Measurements from ENCODE around the gene HNRNPU. TPM values are rescaled to one million over a fixed set of nuclear protein-coding genes. Genes with fewer than 3 reads are reported as not detected.

HNRNPU gene
- total RNA-seq, 1 experiment from 2014 or later = 536 TPM

DNA sequence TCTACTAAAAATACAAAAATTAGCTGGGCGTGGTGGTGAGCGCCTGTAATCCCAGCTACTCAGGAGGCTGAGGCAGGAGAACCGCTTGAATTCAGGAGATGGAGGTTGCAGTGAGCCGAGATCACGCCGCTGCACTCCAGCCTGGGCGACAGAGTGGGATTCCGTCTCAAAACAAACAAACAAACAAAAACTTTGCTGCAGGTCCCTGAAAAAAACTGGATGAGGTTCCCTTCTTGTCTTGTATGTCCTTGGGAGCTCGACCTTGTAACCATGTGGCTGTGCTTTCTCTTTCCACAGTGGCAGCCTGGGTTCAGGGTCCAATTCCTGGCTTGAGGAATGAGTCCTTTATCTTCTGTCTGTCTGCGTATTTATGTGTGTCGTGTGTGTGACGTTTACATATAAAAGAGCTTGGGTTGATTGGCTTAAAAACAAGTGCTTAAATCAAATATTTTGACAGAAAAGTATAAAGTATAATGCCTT, 46.9 kb downstream of the HNRNPU start:
- ChIA-PET POLR2A (interaction anchor here (1.5 kb wide), 1 partner anchor 19 kb away, joined by 3 read pairs; no protein-coding TSS in a partner anchor), CTCF (interaction anchor here (1.1 to 1.8 kb wide), 2 partner anchors 16 to 18 kb away, joined by 6 to 9 read pairs; partner anchors contain the start of gene COX20)
- ATAC-seq = no peak
- Mint-ChIP-seq H3K27me3 (ENCODE audit: low read depth) (no peaks in the 10 kb centered on the region), H3K36me3 (peaks cover 16% of the 10 kb centered on the region), H3K9me3 (peaks cover 3% of the 10 kb centered on the region), H3K4me3 (peak overlapping the region; percentile 87), H3K4me1 (peaks cover 54% of the 10 kb centered on the region), H3K27ac (peak overlapping the region; percentile 81)
- TF ChIP-seq, protein P1, sequence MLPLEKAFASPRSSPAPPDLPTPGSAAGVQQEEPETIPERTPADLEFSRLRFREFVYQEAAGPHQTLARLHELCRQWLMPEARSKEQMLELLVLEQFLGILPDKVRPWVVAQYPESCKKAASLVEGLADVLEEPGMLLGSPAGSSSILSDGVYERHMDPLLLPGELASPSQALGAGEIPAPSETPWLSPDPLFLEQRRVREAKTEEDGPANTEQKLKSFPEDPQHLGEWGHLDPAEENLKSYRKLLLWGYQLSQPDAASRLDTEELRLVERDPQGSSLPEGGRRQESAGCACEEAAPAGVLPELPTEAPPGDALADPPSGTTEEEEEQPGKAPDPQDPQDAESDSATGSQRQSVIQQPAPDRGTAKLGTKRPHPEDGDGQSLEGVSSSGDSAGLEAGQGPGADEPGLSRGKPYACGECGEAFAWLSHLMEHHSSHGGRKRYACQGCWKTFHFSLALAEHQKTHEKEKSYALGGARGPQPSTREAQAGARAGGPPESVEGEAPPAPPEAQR (CRISPR knock-in tag; IDR thresholded peaks at IDR 0.05) = no peak
- TF ChIP-seq SOX15 (CRISPR knock-in tag; IDR thresholded peaks at IDR 0.05) (no peak), GTF2I (CRISPR knock-in tag; conservative IDR thresholded peaks at IDR 0.05) (no peak), ZNF396 (CRISPR knock-in tag; IDR thresholded peaks at IDR 0.05; ENCODE audit: borderline replicate concordance) (no peak), ZNF317 (CRISPR knock-in tag; IDR thresholded peaks at IDR 0.05; ENCODE audit: borderline replicate concordance, low read depth) (no peak), MXD4 (CRISPR knock-in tag; IDR thresholded peaks at IDR 0.05; ENCODE audit: borderline replicate concordance) (no peak), EMX1 (CRISPR knock-in tag; IDR thresholded peaks at IDR 0.05) (no peak), FOXK1 (CRISPR knock-in tag; IDR thresholded peaks at IDR 0.05) (no peak), ZNF671 (CRISPR knock-in tag; IDR thresholded peaks at IDR 0.05) (no peak), ESRRA (CRISPR knock-in tag; IDR thresholded peaks at IDR 0.05; ENCODE audit: borderline replicate concordance) (no peak)
- TF ChIP-seq, protein P2, sequence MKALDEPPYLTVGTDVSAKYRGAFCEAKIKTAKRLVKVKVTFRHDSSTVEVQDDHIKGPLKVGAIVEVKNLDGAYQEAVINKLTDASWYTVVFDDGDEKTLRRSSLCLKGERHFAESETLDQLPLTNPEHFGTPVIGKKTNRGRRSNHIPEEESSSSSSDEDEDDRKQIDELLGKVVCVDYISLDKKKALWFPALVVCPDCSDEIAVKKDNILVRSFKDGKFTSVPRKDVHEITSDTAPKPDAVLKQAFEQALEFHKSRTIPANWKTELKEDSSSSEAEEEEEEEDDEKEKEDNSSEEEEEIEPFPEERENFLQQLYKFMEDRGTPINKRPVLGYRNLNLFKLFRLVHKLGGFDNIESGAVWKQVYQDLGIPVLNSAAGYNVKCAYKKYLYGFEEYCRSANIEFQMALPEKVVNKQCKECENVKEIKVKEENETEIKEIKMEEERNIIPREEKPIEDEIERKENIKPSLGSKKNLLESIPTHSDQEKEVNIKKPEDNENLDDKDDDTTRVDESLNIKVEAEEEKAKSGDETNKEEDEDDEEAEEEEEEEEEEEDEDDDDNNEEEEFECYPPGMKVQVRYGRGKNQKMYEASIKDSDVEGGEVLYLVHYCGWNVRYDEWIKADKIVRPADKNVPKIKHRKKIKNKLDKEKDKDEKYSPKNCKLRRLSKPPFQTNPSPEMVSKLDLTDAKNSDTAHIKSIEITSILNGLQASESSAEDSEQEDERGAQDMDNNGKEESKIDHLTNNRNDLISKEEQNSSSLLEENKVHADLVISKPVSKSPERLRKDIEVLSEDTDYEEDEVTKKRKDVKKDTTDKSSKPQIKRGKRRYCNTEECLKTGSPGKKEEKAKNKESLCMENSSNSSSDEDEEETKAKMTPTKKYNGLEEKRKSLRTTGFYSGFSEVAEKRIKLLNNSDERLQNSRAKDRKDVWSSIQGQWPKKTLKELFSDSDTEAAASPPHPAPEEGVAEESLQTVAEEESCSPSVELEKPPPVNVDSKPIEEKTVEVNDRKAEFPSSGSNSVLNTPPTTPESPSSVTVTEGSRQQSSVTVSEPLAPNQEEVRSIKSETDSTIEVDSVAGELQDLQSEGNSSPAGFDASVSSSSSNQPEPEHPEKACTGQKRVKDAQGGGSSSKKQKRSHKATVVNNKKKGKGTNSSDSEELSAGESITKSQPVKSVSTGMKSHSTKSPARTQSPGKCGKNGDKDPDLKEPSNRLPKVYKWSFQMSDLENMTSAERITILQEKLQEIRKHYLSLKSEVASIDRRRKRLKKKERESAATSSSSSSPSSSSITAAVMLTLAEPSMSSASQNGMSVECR (CRISPR knock-in tag; IDR thresholded peaks at IDR 0.05; ENCODE audit: borderline replicate concordance) = no peak
- no peak for DNase-seq (ENCODE audit: low spot score)

DNA sequence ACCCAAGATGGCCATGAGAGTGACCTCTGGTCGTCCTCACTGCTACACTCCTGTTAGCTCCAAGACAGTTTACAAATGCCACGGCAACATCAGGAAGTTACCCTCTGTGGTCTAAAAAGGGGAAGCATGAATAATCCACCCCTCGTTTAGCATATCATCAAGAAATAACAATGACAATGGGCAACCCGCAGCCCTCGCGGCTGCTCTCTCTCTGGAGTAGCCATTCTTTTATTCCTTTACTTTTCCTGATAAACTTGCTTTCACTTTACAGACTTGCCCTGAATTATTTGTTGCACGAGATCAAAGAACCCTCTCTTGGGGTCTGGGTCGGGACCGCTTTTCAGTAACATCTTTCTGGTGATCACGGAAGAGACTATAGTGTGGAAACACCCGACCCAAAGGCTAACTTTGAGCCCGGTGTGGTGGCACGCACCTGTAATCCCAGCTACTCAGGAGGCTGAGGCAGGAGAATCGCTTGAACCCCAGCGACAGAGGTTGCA, 48.7 kb downstream of the HNRNPU start:
- peak overlapping the region; percentile 94 for H3K27ac Mint-ChIP-seq
- peaks cover 3% of the 10 kb centered on the region for H3K9me3 Mint-ChIP-seq
- peaks cover 45% of the 10 kb centered on the region for H3K4me1 Mint-ChIP-seq
- DNase-seq (ENCODE audit: low spot score) (peak; percentile 58), ATAC-seq (peak; percentile 54)
- ChIA-PET CTCF (interaction anchor here (0.6 to 1.8 kb wide), 4 partner anchors 11 to 227 kb away, joined by 3 to 6 read pairs (median 4); no protein-coding TSS in a partner anchor), POLR2A (interaction anchor here (0.7 to 1.9 kb wide), 5 partner anchors 8 to 145 kb away, joined by 3 to 10 read pairs (median 4); partner anchors contain the start of genes COX20 and HNRNPU)
- H3K4me3 Mint-ChIP-seq = peak overlapping the region; percentile 87
- H3K27me3 Mint-ChIP-seq (ENCODE audit: low read depth) = no peaks in the 10 kb centered on the region
- peaks cover 15% of the 10 kb centered on the region for H3K36me3 Mint-ChIP-seq
- TF ChIP-seq JAZF1 (CRISPR knock-in tag; IDR thresholded peaks at IDR 0.05) = no peak
- TF ChIP-seq, protein P2 (CRISPR knock-in tag; IDR thresholded peaks at IDR 0.05; ENCODE audit: borderline replicate concordance) = 0 out of 2 replicates have a peak, but pooled peaks have one; percentile 35
- TF ChIP-seq SP1 (CRISPR knock-in tag; conservative IDR thresholded peaks at IDR 0.05) = 0 out of 2 replicates have a peak, but pooled peaks have one; percentile 41
- peak; percentile 73 for TF ChIP-seq ZNF121 (CRISPR knock-in tag; IDR thresholded peaks at IDR 0.05)
- TF ChIP-seq, protein P3, sequence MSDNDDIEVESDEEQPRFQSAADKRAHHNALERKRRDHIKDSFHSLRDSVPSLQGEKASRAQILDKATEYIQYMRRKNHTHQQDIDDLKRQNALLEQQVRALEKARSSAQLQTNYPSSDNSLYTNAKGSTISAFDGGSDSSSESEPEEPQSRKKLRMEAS (CRISPR knock-in tag; IDR thresholded peaks at IDR 0.05) = no peak
- TF ChIP-seq ZNF232 (CRISPR knock-in tag; IDR thresholded peaks at IDR 0.05) = 0 out of 2 replicates have a peak, but pooled peaks have one; percentile 20
- TF ChIP-seq ZNF317 (CRISPR knock-in tag; IDR thresholded peaks at IDR 0.05; ENCODE audit: borderline replicate concordance, low read depth) = no peak
- TF ChIP-seq GTF2I (CRISPR knock-in tag; conservative IDR thresholded peaks at IDR 0.05) = peak; percentile 64; the same call in 1 of the 2 replicates

All from WTC11 (cell line).